Nephron progenitor cell (in vitro differentiated cells): ENCODE results near the gene TTN.

Source experiments
- DNase-seq: peaks from one replicate; pipeline ENCODE4 v3.0.0; 2021
- H3K27ac Mint-ChIP-seq: 2 replicates; pipeline ENCODE4 v1.8.0; 2021; ENCODE audit warnings: mild to moderate bottlenecking, moderate library complexity, mixed read lengths
- H3K27me3 Mint-ChIP-seq: 2 replicates; pipeline ENCODE4 v1.8.0; 2021; ENCODE audit warnings: mild to moderate bottlenecking, low read depth, mixed read lengths; ENCODE audit not compliant: poor library complexity
- H3K36me3 Mint-ChIP-seq: 2 replicates; pipeline ENCODE4 v1.8.0; 2021; ENCODE audit warnings: low read depth, mixed read lengths
- H3K4me1 Mint-ChIP-seq: 2 replicates; pipeline ENCODE4 v1.8.0; 2021; ENCODE audit warnings: mixed read lengths
- H3K4me3 Mint-ChIP-seq: 2 replicates; pipeline ENCODE4 v1.8.0; 2021; ENCODE audit warnings: mild to moderate bottlenecking, moderate library complexity, mixed read lengths
- H3K9me3 Mint-ChIP-seq: 2 replicates; pipeline ENCODE4 v1.8.0; 2021; ENCODE audit warnings: mild to moderate bottlenecking, moderate library complexity, mixed read lengths
- CTCF ChIP-seq: fragments of 200-600 bp; sonication (generic); IDR thresholded peaks from 2 replicates; pipeline ENCODE4 v1.5.0; 2021; ENCODE audit warnings: antibody characterized with exemption

Gene TTN

GRCh38 chr2:178485356-178485755 is 321.9 kb downstream of the TTN start:
- DNase-seq = no peak
- Mint-ChIP-seq H3K4me1 (peaks cover 28% of the 10 kb centered on the region), H3K27me3 (no peaks in the 10 kb centered on the region), H3K4me3 (no peak overlapping the region), H3K36me3 (peaks cover 33% of the 10 kb centered on the region), H3K27ac (no peak overlapping the region), H3K9me3 (no peaks in the 10 kb centered on the region)
- TF ChIP-seq CTCF = no peak

GRCh38 chr2:178484245-178485041 is 322.8 kb downstream of the TTN start:
- H3K27ac Mint-ChIP-seq = no peak overlapping the region
- no peak overlapping the region for H3K4me3 Mint-ChIP-seq
- H3K27me3 Mint-ChIP-seq = no peaks in the 10 kb centered on the region
- peaks cover 28% of the 10 kb centered on the region for H3K4me1 Mint-ChIP-seq
- peaks cover 27% of the 10 kb centered on the region for H3K36me3 Mint-ChIP-seq
- no peak for TF ChIP-seq CTCF
- DNase-seq = no peak
- H3K9me3 Mint-ChIP-seq = no peaks in the 10 kb centered on the region

- Mint-ChIP-seq H3K27ac (no peak overlapping the region), H3K4me1 (peaks cover 35% of the 10 kb centered on the region), H3K27me3 (no peaks in the 10 kb centered on the region), H3K9me3 (no peaks in the 10 kb centered on the region), H3K4me3 (peak overlapping the region; percentile 91), H3K36me3 (peaks cover 20% of the 10 kb centered on the region)
- no peak for DNase-seq
- TF ChIP-seq CTCF = no peak
Observed at GRCh38 chr2:178482437-178482836, 324.8 kb downstream of the TTN start.

DNA sequence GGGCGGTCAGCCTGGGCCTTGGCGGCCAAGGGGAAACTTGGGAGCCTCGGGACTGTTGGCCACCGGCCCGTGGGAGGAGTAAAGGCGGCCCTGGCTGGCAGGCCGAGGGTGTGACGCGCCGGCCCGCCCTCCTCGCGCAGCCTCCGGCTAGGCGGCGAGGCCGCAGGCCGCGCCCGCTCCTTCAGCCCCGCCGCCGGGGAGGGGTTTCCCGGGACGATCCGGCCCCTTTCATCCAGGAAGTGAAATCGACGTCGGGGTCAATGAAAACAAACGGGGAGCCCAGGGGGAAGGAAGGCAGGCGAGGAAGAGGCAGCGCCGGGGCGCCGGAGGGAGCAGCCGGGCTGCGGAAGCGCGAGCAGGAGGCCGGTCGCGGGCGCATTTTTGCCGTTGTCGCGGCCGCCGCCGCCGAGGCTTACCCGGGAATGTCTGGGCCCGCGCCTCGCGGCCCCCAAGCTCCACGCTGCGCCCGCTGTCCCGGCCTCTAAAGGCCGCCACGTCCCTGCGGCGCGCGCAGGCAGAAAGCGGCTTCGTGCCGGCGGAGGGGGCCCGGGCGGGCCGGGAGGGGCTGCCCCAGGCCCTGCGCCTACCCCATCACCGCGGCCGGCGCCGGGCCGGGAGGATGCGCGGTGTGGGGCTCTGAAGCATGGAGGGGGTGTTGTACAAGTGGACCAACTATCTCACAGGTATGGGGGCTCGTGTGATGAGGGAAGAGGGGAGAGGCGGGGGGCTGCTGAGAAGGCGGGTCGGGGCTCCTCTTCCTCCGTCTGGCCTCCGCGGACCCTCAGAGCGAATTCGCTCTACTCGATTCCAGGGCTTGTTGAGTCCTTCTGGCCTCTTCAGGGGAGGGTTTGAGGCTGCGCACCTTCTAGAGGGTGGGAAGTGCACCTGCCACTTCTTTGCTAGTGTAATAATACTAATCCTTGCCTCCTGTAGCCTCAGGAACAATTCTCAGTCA is 326.7 kb downstream of the TTN start, which contains the start of gene PLEKHA3:
Gene PLEKHA3, plus strand, starts transcription at position 231 of the 955 bp plus-strand sequence. Its CDS starts 413 bp downstream, at position 644.
- H3K27ac Mint-ChIP-seq = peak within 1 kb of the TSS; percentile 87
- peak; percentile 92 for DNase-seq
- H3K4me1 Mint-ChIP-seq = peaks cover 53% of the 10 kb centered on the region
- H3K27me3 Mint-ChIP-seq = no peaks in the 10 kb centered on the region
- H3K9me3 Mint-ChIP-seq = no peaks in the 10 kb centered on the region
- peak within 1 kb of the TSS; percentile 96 for H3K4me3 Mint-ChIP-seq
- TF ChIP-seq CTCF = no peak
- peaks cover 20% of the 10 kb centered on the region for H3K36me3 Mint-ChIP-seq

GRCh38 chr2:178479758-178480226 is 327.4 kb downstream of the TTN start:
- no peak for TF ChIP-seq CTCF
- no peaks in the 10 kb centered on the region for H3K27me3 Mint-ChIP-seq
- H3K9me3 Mint-ChIP-seq = no peaks in the 10 kb centered on the region
- no peak for DNase-seq
- peak overlapping the region; percentile 96 for H3K4me3 Mint-ChIP-seq
- H3K27ac Mint-ChIP-seq = peak overlapping the region; percentile 51
- peaks cover 21% of the 10 kb centered on the region for H3K36me3 Mint-ChIP-seq
- H3K4me1 Mint-ChIP-seq = peaks cover 52% of the 10 kb centered on the region
